ENCODE measurements around the gene DDX55. TPM values are rescaled to one million over a fixed set of nuclear protein-coding genes. Genes with fewer than 3 reads are reported as not detected.
A peak's percentile ranks its signal among the peaks of the same experiment; 100 is the strongest.
"Not testable (repeated sequence)": the region's sequence is repeated elsewhere in the genome, so short reads cannot be mapped to it uniquely, and the experiment has no call there.

DDX55 gene
- total RNA-seq, 2 donors from 2014 or later = 20.6 to 41.8 TPM

DNA sequence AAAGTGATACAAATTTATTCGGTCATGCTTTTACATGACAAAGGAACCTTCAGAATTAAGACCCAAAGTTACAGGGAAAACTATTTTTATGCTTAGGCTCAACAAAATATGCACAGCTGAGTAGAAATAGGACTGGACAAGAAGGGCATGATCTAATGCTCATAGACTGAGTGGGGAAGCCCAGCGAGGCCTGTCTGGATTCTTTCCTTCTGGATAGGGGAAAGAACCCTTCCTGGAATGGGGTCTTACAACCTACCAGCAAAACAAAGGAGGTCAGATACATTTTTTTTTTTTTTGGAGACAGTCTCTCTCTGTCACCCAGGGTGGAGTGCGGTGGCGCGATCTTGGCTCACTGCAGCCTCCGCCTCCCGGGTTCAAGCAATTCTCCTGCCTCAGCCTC lies 2.2 kb upstream of the DDX55 start:
- TF ChIP-seq, protein P1, sequence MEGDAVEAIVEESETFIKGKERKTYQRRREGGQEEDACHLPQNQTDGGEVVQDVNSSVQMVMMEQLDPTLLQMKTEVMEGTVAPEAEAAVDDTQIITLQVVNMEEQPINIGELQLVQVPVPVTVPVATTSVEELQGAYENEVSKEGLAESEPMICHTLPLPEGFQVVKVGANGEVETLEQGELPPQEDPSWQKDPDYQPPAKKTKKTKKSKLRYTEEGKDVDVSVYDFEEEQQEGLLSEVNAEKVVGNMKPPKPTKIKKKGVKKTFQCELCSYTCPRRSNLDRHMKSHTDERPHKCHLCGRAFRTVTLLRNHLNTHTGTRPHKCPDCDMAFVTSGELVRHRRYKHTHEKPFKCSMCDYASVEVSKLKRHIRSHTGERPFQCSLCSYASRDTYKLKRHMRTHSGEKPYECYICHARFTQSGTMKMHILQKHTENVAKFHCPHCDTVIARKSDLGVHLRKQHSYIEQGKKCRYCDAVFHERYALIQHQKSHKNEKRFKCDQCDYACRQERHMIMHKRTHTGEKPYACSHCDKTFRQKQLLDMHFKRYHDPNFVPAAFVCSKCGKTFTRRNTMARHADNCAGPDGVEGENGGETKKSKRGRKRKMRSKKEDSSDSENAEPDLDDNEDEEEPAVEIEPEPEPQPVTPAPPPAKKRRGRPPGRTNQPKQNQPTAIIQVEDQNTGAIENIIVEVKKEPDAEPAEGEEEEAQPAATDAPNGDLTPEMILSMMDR (IDR thresholded peaks at IDR 0.05) = no peak
- Histone ChIP-seq H3K4me1 (ENCODE audit: control insufficient read depth in 1 of 2, low read depth in 2 of 2) (peaks cover 12 to 21% of the 10 kb centered on the region in 2 donors), H3K4me3 (no peak overlapping the region), H3K27me3 (replicated peaks; ENCODE audit: insufficient read depth) (no peaks in the 10 kb centered on the region), H3K36me3 (peaks cover 20% of the 10 kb centered on the region), H3K27ac (no peak overlapping the region), H3K9me3 (no peaks in the 10 kb centered on the region)
- ATAC-seq (ENCODE audit: insufficient number of reproducible peaks, low FRiP score, low read depth) (no peak), DNase-seq (ENCODE audit: low spot score) (no peak)

DNA sequence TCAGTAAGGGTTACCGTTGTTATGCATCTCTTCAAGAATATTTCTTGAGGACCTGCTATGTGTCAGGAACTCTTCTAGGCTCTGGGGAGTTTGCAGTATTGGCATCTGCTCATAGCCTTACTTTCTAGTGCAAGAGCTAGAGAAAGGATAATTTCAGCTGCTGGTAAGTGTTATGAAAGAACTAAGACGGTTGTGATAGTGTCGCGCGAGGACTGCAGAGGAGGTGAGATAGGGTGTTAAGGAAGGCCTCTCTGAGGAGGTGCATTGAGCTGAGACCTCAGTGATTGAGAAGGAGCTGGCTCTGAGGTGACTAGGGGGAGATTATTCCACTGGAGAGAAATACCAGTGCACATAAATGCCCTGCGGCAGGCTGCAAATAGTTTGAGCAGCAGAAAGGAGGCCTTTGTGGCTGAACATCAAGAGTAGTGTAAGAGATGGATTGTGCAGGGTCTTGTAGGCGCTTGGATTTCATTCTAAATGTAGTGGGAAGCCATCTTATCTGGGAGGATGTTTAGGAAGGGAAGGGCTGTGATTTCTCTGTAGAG lies 824 bp downstream of the DDX55 start:
- H3K4me3 ChIP-seq = peak overlapping the region; percentile 83
- H3K27me3 ChIP-seq (replicated peaks; ENCODE audit: insufficient read depth) = no peaks in the 10 kb centered on the region
- DNase-seq (ENCODE audit: low spot score) (no peak), ATAC-seq (ENCODE audit: insufficient number of reproducible peaks, low FRiP score, low read depth) (no peak)
- H3K4me1 ChIP-seq (ENCODE audit: control insufficient read depth in 1 of 2, low read depth in 2 of 2) = peaks cover 12 to 21% of the 10 kb centered on the region in 2 donors
- TF ChIP-seq, protein P1 (IDR thresholded peaks at IDR 0.05) = no peak
- H3K27ac ChIP-seq = peak overlapping the region in 1 of 2 donors; percentile 78
- H3K36me3 ChIP-seq = peaks cover 14% of the 10 kb centered on the region
- H3K9me3 ChIP-seq = no peaks in the 10 kb centered on the region

DNA sequence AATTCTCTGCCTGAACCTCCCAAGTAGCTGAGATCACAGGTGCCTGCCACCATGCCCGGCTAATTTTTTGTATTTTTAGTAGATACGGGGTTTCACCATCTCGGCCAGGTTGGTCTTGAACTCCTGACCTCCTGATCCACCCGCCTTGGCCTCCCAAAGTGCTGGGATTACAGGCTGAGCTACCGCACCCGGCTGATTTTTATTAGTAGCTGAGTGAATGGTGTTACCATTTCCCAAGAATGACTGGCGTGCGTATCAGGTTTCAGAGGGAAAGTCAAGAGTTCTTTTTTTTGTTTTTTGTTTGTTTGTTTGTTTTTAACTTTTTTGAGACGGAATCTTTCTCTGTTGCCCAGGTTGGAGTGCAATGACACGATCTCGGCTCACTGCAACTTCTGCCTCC lies 1.6 kb downstream of the DDX55 start:
- H3K4me3 ChIP-seq; H3K27me3 ChIP-seq (replicated peaks; ENCODE audit: insufficient read depth); H3K9me3 ChIP-seq; H3K27ac ChIP-seq; DNase-seq (ENCODE audit: low spot score); ATAC-seq (ENCODE audit: insufficient number of reproducible peaks, low FRiP score, low read depth): not testable (repeated sequence)
- H3K4me1 ChIP-seq (ENCODE audit: control insufficient read depth in 1 of 2, low read depth in 2 of 2) = peaks cover 12 to 21% of the 10 kb centered on the region in 2 donors
- peaks cover 15% of the 10 kb centered on the region for H3K36me3 ChIP-seq

DNA sequence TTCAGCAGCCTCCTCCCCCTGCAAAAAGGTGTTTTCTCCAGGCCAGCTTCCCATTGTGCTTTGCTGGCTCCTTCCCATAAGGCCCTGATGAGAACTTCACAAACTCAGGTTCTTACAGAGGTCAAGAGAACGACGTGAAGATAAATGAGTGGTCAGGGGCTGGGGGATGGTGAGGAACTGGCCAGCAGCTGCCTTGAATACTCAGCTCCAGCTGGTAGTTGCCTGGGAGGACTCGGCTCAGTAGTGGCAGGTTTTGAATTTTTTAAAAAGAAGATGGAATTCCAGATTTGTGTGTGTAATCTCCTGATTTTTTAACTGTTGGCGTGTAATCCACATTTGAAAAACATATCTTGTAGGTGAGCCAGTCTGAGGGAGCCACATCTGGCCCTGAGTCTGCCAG lies 5.9 kb downstream of the DDX55 start:
- Histone ChIP-seq H3K4me1 (ENCODE audit: control insufficient read depth in 1 of 2, low read depth in 2 of 2) (peaks cover 4 to 10% of the 10 kb centered on the region in 2 donors), H3K27ac (no peak overlapping the region), H3K36me3 (peaks cover 41% of the 10 kb centered on the region), H3K9me3 (no peaks in the 10 kb centered on the region), H3K27me3 (replicated peaks; ENCODE audit: insufficient read depth) (no peaks in the 10 kb centered on the region), H3K4me3 (no peak overlapping the region)
- no peak for DNase-seq (ENCODE audit: low spot score)
- TF ChIP-seq, protein P1 (IDR thresholded peaks at IDR 0.05) = no peak
- ATAC-seq (ENCODE audit: insufficient number of reproducible peaks, low FRiP score, low read depth) = no peak

DNA sequence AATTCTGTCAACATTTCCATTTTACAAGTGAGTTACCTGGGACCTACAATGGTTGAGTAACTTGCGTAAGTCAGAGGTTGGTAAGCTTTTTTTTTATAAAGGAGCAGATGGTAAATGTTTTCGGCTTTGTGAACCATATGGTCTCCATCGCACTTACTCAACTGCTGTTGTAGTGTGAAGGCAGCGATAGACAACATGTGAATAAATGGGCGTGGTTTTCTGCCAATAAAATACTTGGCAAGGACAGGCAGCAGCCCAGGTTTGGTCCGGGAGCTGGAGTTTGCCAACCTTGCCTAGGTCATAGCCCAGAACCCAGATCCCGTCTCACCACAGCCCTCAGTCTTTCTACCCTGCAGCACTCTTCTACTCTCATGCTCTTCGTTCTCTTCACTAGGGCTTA lies 6.3 kb downstream of the DDX55 start:
- no peaks in the 10 kb centered on the region for H3K9me3 ChIP-seq
- H3K4me3 ChIP-seq = no peak overlapping the region
- no peak overlapping the region for H3K27ac ChIP-seq
- H3K4me1 ChIP-seq (ENCODE audit: control insufficient read depth in 1 of 2, low read depth in 2 of 2) = peaks cover 0 to 6% of the 10 kb centered on the region in 2 donors
- ATAC-seq (ENCODE audit: insufficient number of reproducible peaks, low FRiP score, low read depth) (no peak), DNase-seq (ENCODE audit: low spot score) (no peak)
- TF ChIP-seq, protein P1 (IDR thresholded peaks at IDR 0.05) = no peak
- H3K36me3 ChIP-seq = peaks cover 44% of the 10 kb centered on the region
- no peaks in the 10 kb centered on the region for H3K27me3 ChIP-seq (replicated peaks; ENCODE audit: insufficient read depth)

DNA sequence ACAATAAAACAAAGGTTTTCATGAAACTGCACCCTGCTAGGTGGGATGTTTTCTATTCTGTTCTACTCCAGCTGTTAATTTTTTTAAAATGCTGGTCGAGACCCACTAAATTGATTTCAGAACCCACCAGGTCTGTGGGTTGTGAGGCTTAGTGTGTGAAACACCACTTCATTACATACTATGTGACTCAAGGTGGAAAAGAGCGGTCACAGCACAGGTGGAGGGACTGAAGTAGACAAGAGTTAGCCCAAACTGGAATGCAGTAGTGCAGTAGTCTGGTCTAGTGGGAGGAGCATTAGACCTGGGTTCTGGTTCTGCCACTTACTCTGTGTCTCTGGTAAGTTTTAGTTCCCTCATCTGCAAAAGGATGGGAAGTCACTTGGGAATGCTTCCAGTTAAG lies 12.2 kb downstream of the DDX55 start:
- Histone ChIP-seq H3K27ac (no peak overlapping the region), H3K27me3 (replicated peaks; ENCODE audit: insufficient read depth) (no peaks in the 10 kb centered on the region), H3K9me3 (no peaks in the 10 kb centered on the region), H3K4me3 (no peak overlapping the region), H3K36me3 (peaks cover 61% of the 10 kb centered on the region), H3K4me1 (ENCODE audit: control insufficient read depth in 1 of 2, low read depth in 2 of 2) (no peaks in the 10 kb centered on the region)
- ATAC-seq (ENCODE audit: insufficient number of reproducible peaks, low FRiP score, low read depth) (no peak), DNase-seq (ENCODE audit: low spot score) (no peak)
- TF ChIP-seq, protein P1 (IDR thresholded peaks at IDR 0.05) = no peak

Data from thoracic aorta (tissue), 2 donors.